HG03457 (cell line): ENCODE measurements around the gene KRTAP26-1.

Experiments
- ATAC-seq: cut with Tn5 transposase; IDR thresholded peaks from one replicate; pipeline ENCODE4 v1.9.1; 2021; ENCODE audit warnings: moderate number of reproducible peaks; ENCODE audit not compliant: unreplicated experiment

KRTAP26-1 gene

GRCh38 chr21:30271611-30272010 lies 48.5 kb downstream of the KRTAP26-1 start:
- ATAC-seq = no peak

GRCh38 chr21:30271156-30271555 lies 49.0 kb downstream of the KRTAP26-1 start:
- ATAC-seq = no peak

DNA sequence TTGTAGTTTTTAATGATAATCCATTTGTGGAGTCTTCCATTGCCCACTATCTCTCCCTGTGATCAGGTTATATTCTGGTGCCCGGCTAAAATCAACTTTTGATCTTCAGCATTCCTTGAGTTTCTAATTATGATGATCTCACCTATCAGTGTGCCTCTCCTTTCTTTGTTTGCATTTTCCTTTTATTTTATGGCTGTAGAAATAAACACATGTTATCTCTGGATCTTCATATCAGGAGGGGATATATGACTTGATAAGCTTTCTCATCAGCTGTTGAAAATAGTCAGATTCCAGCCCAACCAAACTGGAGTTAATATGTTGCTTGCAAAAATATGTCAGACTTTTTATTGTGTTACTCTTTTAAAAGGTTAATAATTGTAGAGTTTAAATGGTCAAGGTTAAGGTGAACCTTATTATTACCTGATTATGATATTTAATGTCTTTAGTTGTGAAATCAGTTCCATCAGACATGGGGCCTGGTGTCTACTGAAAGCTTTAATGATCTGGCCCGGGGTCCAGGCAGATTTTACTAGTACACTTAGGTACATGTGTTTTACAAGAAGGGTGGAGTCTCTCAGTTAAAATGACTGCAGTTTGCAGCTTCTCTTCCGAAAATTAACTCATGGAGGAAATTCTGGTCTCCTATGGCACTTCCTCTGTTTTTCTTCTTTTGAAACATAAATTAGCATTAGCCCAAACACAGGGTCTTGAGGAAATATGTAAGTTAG lies 50.1 kb downstream of the KRTAP26-1 start:
- ATAC-seq = no peak
